ENCODE measurements around the gene PIP5K1C.
"Not testable (repeated sequence)": the region's sequence is repeated elsewhere in the genome, so short reads cannot be mapped to it uniquely, and the experiment has no call there.

PIP5K1C gene

DNA sequence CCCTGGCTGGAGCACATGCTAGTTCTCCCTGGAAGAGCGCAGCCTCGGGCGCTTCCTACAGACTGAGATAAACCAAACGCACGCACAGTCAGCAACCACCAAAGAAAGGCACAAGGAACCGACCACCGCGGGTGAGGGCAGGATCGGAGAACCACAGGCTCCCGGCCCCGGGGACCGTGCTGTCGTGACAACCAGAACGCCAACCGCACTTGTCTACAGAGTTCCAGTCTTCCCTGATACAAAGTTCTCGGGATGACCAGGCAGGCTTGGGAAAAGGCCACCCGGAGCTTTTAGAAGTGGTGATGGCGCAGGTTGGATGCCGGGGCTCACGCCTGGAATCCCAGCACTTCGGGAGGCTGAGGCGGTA lies 40.5 kb downstream of the PIP5K1C start:
- DNase-seq: no peak

DNA sequence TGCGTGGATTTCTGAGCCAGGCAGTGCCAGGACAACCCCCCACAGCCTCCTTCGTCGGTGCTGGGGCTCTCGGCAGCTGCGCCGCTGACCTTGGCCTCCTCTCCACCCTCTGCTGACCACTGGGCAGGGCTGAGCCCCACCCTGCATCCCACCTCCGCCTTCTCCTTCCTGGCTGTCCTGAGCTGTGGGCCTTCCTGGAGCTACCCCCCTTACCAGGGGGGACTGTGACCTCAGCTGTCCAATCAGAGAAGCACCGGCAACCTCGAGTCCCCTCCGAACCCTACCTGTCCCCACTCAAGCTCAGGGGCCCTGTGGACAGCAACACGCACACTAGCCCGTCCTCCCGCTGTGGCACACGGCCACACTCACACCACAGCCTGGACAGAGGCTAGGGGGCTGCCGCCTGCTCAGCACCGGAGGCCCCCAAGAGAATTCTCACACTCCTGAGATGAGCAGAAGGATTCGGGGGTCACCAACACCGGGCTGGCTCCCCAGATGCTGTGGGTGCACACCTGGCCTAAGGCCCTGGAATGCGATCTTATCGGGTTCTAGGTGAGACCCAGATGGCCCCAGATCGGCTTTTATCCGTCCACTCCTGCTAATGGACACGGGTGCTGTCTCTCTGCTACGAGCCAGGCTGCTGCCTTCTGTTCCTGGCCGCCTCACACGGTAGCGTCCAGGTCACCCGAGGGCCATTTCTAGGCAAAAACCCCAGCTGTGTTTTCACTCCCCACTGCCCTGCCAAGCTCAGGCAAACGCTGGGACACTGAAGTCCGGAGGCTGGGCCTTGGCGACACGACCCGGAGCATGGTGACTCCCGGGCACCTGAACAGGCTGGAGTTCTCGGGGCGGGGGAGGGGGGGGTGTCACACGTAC lies 41.2 kb downstream of the PIP5K1C start:
- DNase-seq: no peak

DNA sequence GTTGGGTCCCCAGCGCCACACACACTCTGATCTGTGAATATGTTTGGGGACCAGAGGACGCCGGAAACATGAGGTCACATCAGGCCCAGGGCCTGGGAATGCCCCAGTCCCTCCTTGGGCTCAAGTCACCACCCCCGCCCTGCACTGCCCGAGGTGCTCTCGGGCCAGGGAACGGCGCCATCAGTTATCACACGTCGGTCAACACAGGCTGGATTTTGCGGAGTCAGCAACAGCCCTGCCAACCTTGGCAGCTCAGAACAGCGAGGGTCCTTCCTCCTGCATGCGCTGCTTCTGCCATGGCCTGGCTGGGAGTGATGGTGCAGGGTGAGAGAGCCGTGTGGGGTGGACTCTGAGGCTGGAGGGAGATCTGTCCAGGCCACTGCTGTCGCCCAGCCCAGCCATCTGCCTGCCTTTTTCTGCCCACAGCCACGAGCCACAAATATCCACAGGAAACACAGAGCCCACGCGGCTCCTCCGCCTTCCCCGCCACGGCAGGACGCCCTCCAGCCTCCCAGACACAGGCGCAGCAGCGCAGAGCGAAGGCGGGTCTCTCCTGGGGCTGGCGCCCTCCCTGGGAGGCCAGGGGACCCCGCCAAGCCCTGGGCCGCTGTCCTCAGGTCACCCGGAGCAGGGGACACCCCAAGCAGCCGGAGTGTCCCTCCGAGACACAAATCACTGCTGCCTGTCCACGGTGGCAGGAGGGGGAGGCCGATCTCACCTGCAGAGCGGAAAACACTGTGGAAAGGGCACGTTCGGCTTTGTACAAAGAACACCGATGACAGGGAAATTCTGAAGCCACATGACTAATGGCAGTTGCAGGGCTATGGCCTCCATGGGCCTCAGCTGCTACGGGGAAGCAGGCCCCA lies 42.0 kb downstream of the PIP5K1C start:
- no peak for DNase-seq

DNA sequence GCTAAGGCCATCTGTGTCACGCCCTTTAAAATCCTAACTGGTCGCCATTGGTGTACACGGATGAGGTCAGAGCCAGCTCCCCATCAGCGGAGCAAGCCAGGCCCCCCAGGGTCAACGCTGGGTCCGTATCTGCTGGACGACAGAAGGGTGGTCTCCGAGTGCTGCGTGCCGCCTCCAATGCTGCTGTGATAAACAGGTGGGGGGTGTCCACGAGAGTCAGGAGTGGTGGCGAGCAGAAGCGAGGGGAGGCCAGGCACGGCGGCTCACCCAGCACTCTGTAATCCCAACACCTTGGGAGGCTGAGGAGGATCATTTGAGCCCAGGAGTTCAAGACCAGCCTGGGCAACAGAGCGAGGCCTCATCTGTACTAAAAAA lies 42.9 kb downstream of the PIP5K1C start:
- no peak for DNase-seq

DNA sequence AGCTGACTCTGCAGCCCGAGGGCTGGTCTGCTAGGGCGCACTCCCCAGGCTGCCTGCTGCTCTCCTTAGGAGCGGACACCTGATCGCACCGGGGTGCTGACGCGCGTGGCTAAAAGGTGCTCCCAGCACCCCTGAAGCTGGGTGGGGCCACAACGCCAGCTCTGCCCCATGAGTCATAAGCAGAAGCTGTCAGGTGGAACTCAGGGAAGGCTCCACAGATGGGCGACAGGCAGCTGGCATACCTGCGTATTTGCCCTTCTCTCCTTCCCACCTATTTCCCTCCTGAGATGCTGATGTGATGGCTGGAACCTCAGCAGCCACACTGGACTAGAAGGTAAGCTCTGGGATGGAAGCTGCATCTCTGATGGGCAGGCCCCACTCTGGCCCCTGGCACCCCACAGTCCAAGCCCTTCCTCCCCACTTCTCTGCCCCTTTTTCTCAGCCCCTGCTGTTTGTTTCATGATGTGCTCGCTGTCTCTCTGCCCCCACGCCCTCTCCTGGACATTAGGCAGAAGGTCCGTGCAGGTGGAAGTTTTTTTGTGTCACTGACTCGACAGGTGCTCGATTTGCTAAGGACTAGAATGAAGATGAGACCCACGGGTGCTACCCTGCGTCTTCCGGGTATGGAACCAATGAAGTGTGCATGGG lies 43.4 kb downstream of the PIP5K1C start:
- no peak for DNase-seq

DNA sequence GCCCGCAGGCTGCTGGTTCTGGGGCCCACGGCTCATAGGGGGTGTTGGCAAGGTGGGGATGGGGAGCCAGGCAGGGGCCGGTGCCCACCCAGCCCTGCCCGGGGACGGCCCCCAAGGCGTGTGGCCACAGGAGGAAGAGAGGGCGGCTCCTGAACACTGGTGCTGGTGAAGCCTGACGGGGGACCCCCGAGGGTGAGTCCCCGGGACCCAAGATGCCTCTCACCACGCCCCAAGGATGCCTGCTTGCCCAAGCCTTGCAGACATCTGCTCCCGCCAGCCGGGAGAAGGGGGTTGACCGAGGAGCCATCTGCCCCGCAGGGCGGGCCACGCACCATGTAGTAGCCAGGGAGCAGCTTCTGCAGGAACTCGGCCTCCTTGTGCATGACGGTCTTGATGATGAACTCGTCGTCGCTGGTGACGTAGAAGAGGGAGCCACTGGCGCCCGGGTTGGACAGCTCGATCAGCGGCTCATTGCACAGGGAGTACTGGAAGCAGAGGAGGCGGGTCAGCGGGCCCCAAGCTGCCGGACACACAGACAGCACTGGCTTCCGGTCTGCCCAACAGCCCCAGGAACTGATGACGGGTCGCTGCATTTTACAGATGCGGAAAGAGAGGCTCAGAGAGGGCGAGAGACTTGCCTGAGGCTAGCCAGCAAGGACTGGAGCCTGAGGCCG lies 44.1 kb downstream of the PIP5K1C start:
- DNase-seq: no peak

DNA sequence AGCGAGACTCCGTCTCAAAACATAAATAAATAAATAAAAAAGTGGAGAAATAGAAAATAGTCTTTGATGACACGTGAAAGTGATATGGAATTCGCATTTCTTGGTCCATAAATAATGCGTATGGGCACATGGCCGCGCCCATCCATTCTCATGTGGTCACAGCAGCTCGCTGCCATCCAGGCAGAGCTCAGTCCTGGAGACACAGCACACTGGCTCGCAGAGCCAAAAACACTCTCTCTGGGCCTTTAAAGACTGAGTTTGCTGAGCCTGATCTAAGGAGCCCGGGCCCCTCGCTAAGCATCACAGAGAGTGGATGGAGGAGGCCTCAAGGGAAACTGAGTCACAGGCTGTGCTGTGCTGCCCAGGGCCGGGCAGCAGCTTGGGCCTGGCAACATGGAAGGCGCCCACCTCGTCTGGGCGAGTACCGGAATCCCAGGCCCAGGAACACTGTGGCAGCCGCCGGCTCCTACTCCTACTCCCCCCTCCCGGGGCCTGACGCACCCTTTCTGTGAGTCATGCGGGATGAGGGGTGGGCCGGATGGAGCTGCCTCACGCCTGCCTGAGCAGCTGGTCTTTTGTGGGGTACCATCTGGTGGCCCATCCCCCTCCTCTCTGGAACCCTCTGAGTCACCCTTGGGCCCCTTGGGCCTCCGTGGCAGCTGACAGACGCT lies 44.7 kb downstream of the PIP5K1C start:
- DNase-seq: peak; percentile 69

DNA sequence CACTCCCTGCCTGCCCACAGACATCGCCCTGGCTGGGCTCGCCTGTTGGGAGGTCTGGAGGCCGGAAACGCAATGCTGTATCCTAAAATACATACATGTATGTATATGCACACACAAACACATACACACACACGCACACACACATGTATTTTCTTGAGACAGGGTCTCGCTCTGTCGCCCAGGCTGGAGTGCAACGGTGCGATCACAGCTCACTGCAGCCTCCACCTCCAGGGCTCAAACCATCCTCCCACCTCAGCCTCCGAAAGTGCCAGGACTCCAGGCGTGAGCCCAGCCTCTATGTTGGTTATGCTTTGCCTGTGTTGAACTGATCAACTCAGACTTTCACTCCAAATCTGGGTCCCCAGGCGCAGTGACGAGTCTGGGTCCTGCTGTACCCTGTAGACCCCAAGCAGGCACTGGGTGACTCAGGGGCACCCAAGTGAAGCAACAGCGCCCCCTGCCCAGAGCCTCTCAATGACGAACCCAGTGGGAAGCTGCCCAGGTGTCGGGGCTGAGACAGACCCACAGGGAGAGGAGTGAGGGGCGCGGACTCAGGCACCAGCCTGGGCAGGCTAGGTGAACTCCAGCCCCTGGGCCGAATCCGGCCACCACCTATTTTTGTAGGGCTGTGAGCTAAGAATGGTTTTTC lies 46.3 kb downstream of the PIP5K1C start:
- DNase-seq: no peak

DNA sequence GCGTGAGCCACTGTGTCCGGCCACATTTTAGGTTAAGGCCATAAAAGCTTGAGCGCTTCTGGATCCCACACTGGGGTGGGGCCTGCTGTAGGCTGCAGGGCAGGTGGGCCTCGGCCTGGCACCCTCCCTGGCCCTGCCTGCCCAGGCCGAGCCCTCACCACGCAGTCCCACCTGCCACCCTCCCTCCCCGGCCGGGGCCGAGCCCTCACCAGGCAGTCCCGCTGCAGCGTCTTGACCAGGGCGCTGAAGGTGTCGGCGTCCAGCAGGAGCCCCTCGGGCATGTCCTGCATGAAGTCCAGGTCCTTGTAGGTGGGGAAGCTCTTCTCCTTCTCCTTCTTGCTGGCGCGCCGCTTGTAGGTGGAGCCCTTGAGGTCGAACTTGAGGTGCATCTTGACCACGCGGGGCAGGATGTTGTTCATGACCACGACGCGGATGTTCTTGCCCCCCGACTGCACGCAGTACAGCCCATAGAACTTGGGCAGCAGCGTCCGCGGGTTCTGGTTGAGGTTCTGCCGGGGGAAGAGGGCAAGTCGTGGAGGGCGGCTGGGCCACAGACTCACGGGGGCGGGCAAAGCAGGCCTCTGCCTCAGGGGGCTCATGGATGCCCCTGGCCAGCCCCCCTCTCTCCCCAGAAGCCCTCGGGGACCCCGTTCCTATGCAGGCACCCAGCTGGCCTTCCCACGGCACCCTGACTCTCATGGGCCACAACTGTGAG lies 47.0 kb downstream of the PIP5K1C start:
- no peak for DNase-seq

DNA sequence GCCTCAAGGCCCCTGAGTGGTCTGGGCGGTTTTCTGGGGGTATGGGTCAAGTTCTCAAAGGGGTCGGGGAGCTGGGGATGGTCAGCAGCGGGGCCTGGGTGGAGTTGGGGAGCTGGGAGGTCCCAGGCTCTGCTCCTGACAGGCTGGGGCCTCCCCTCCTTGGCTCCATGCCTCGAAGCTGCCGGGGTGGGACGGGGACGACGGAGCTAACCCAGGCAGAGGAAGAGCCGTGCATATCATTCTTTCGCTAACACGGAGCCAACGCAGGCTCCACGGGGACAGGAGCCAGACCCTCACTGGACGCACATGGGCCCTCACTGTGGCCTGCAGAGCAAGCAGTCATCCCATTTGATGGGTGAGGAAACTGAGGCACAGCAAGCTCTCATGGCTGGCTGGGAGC lies 47.8 kb downstream of the PIP5K1C start:
- no peak for DNase-seq

DNA sequence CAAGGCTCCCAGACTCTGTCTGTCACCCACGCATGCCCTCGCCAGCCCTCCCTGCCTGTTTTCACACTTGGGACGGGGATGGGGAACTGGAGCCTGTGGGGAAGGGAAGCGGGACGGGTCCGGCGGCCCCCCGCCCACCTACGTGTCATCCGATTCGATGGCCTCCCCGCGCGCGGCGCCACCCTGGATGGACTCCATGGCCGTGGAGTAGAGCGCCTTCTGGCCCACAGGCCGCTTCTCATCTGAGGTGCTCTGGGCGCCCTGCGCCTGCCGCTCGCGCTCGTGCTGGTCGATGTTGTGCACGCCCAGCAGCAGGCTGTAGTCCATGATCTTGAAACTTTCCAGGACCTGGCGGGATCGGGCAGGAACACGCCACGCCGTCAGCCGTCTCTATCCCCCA lies 48.6 kb downstream of the PIP5K1C start:
- DNase-seq: no peak

DNA sequence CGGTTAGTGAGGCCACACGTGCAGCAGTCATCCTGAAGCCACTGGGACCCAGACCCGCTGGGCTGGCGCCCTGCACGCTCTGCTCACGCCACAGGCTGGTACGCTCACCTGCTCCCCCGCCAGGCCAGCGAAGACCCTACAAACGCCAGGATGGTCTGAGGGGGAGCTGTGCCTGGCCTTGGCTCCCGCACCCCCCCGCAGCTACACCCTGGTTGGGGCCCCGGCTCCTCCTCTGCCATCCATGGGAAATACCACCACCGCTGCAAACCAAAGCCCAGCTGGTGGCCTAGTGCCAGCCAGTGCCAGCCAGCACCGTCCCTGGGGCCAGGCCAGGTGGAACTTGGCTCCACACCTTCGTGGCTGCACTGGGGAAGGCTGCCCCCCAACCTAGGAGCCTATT lies 50.4 kb downstream of the PIP5K1C start:
- no peak for DNase-seq

DNA sequence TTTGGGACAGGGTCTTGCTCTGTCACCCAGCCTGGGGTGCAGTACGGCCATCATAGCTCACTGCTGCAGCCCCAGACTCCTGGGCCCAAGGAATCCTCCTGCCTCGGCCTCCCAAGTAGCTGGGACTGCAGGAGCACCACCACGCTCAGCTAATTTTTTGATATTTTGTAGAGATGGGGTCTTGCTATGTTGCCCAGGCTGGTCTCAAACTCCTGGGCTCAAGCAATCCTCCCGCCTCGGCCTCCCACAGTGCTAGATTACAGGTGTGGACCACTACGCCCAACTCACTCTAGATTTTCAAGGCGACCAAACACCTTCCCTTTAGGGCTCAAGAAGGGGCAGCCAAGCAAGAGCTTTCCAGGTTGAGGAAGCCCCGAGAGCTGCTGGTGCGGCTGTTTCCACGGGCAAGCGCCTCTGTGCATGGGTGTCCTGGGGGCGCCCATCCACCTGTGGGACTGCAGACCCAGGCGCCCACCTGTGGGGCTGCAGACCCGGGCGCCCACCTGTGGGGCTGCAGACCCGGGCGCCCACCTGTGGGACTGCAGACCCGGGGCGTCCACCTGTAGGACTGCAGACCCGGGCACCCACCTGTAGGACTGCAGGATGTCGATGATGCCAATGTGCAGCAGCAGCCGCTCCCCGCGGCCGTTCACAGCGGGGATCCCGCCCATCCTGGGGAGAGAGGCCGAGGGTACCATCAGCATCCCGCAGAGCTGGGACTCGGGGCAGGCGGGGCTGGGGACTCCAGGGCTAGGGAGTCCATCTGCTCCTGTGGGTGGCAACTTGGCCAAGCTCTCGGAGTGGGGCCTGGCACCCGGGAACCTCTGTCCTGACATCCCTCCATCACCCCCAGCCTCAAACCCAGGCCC lies 52.0 kb downstream of the PIP5K1C start:
- DNase-seq: no peak

DNA sequence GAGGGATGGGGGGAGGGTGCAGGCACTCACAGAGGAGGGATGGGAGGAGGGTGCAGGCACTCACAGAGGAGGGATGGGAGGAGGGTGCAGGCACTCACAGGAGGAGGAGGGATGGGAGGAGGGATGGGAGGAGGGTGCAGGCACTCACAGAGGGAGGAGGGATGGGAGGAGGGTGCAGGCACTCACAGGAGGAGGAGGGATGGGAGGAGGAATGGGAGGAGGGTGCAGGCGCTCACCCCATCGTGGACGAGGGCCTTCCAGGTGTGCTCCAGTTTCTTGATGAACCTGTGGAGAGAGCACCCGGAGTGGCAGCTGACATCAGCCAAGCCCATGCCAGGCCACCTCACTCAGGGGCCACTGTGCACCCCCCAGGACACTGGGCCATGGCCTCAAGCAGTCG lies 53.2 kb downstream of the PIP5K1C start:
- not testable (repeated sequence) for DNase-seq

DNA sequence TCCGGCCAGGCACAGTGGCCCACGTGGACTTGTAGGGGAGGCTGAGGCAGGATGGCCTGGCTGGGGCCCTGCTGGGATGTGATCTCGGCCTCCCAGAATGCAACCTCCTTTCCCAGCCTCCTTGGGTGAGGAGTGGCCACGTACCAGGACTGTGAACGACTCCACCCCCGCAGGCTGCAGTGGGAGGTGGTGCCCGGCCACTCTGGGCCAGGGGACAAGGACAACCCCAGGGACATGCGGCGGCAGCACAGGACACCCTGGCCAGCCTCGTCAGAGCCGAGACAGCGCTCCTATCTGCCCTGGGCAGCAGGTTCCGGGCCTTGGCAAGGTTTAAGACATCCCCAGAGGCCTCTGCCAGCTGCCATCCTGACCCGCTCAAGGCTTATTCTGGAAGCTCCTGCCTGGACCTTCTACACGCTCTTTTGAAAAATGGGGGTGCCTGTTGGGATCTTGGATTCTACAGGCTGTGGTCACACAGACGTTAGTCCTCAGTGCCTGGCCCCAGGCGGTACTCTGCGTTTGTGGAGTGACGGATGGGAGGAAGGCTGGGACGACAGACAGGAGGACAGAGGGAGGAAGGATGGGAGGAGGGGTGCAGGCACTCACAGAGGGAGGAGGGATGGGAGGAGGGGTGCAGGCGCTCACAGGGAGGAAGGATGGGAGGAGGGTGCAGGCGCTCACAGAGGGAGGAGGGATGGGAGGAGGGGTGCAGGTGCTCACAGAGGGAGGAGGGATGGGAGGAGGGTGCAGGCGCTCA lies 53.8 kb downstream of the PIP5K1C start:
- no peak for DNase-seq

DNA sequence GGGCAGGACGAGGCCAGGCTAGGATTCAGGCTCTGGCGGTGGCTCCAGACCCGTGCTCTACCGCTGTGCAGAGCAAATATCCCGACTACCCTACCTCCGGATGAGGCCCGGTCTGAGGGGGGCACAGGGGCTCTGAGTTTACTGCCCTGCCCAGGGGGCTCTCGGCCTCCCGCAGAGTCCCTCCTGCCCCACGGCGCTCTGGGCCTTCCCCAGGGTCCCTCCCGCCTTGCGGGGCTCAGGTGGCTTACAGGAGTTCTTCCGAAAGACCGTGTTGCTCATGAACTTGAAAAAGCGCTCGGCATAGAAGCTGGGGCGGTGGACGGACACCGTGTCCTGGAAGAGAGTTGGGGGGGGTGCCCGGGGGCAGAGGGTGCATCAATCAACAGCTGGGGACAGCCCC lies 54.5 kb downstream of the PIP5K1C start:
- no peak for DNase-seq

DNA sequence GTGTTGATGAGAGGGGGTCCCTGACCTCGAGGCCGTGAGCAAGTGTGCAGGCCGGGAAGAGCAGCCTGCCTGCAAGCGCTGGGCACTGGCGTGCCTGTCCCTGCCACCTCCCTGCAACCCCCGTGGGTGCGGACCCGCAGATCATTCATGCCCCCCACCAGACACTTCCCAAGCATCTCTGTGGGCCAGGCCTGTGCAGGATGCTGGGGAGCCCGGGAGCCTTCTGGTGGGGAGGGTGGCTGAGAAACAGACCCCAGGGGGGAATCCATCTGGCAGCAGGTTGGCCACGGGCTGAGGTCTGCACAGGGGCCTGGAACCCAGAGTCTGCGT lies 55.2 kb downstream of the PIP5K1C start:
- DNase-seq: no peak

DNA sequence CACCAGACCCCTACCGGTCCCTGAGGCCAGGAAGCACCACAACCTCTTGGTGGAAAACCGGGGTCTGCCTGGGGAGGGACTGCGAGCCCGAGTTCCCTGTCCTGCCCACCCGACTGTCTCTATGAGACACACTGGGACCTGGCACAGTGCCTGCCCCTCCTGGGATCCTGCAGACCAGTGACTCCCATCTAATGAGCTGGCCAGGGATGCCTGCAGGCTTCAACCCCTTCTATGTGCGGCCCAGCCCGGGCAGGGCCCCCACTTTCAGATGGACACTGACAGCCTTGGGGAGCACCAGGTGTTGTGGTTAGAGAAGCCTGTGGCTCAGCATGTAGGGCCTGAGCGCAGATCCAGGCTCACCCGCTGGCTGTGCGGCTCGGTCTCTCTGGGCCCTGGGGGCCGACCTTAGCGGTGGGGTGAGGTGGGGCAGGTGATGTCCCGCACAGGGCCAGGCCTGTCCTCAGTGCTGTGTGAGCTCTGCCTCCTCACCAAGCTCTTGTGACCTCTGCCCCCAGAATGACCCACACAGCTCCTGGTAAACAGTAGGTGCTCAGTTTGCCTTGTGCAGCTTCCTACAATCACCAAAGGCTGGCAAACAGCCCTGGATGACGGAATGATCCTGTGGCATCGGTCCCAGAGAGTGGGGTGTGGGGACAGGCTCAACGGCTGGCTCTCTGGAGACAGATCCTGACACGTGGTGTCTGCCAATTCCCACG lies 55.8 kb downstream of the PIP5K1C start:
- no peak for DNase-seq

Data from right hindlimb (tissue), 1 donor.